H9 (cell line): Measurements from ENCODE around the gene HEXD. TPM values are rescaled to one million over a fixed set of nuclear protein-coding genes. Genes with fewer than 3 reads are reported as not detected.

ENCODE experiments used
- DNase-seq: peaks from one replicate; pipeline ENCODE4 v3.0.0-alpha.2; 2017
- H2AFZ ChIP-seq: one replicate; pipeline ENCODE4 v1.6.1; 2013; ENCODE audit warnings: mild to moderate bottlenecking, low read length, control low read depth, moderate library complexity
- H2AK5ac ChIP-seq: 2 replicates; pipeline ENCODE4 v1.6.1; 2013; ENCODE audit warnings: low read length, control low read depth, mixed read lengths; ENCODE audit not compliant: insufficient read length
- H2BK120ac ChIP-seq: one replicate; pipeline ENCODE4 v1.6.1; 2013; ENCODE audit warnings: low read depth, mild to moderate bottlenecking, low read length, control low read depth, inconsistent platforms; ENCODE audit not compliant: poor library complexity, severe bottlenecking
- H2BK12ac ChIP-seq: 2 replicates; pipeline ENCODE4 v1.6.1; 2013; ENCODE audit warnings: low read length, control low read depth, mixed read lengths, low read depth; ENCODE audit not compliant: insufficient read length
- H2BK15ac ChIP-seq: 2 replicates; pipeline ENCODE4 v1.6.1; 2013; ENCODE audit warnings: low read depth, low read length, control low read depth
- H2BK20ac ChIP-seq: one replicate; pipeline ENCODE4 v1.6.1; 2013; ENCODE audit warnings: low read depth, mild to moderate bottlenecking, low read length, control low read depth, inconsistent platforms; ENCODE audit not compliant: poor library complexity, severe bottlenecking
- H2BK5ac ChIP-seq: 2 replicates; pipeline ENCODE4 v1.6.1; 2013; ENCODE audit warnings: low read length, control low read depth, mixed read lengths; ENCODE audit not compliant: insufficient read length
- H3K14ac ChIP-seq: 2 replicates; pipeline ENCODE4 v1.6.1; 2013; ENCODE audit warnings: low read length, control low read depth; ENCODE audit not compliant: insufficient read depth
- H3K18ac ChIP-seq: 2 replicates; pipeline ENCODE4 v1.6.1; 2013; ENCODE audit warnings: low read depth, mild to moderate bottlenecking, mixed read lengths, low read length, control low read depth; ENCODE audit not compliant: insufficient read length
- H3K23ac ChIP-seq: 2 replicates; pipeline ENCODE4 v1.6.1; 2013; ENCODE audit warnings: low read length, control low read depth, mixed read lengths, low read depth; ENCODE audit not compliant: insufficient read length
- H3K23me2 ChIP-seq: 2 replicates; pipeline ENCODE4 v1.6.1; 2013; ENCODE audit warnings: low read depth, mild to moderate bottlenecking, mixed read lengths, low read length, control low read depth; ENCODE audit not compliant: insufficient read length, poor library complexity, severe bottlenecking
- H3K27ac ChIP-seq: 2 replicates; pipeline ENCODE4 v1.5.1; 2013; ENCODE audit warnings: low read length, control low read depth, mixed read lengths, low read depth; ENCODE audit not compliant: insufficient read length
- H3K27me3 ChIP-seq: 2 replicates; pipeline ENCODE4 v1.6.1; 2013; ENCODE audit warnings: low read length, control low read depth, inconsistent platforms; ENCODE audit not compliant: insufficient read depth
- H3K4ac ChIP-seq: 2 replicates; pipeline ENCODE4 v1.6.1; 2013; ENCODE audit warnings: low read depth, mild to moderate bottlenecking, control low read depth, inconsistent platforms, low read length, moderate library complexity
- H3K4me1 ChIP-seq: 2 replicates; pipeline ENCODE4 v1.6.1; 2013; ENCODE audit warnings: low read length, control low read depth, inconsistent platforms; ENCODE audit not compliant: insufficient read depth
- H3K4me2 ChIP-seq: 2 replicates; pipeline ENCODE4 v1.6.1; 2013; ENCODE audit warnings: low read length, control low read depth, mixed read lengths; ENCODE audit not compliant: insufficient read length, insufficient read depth
- H3K56ac ChIP-seq: 2 replicates; pipeline ENCODE4 v1.6.1; 2013; ENCODE audit warnings: low read depth, mild to moderate bottlenecking, mixed read lengths, low read length, control low read depth; ENCODE audit not compliant: insufficient read length
- H3K79me1 ChIP-seq: 2 replicates; pipeline ENCODE4 v1.6.1; 2013; ENCODE audit warnings: low read depth, mild to moderate bottlenecking, moderate library complexity, low read length, control low read depth, inconsistent platforms; ENCODE audit not compliant: insufficient read depth, poor library complexity, severe bottlenecking
- H3K79me2 ChIP-seq: 2 replicates; pipeline ENCODE4 v1.6.1; 2013; ENCODE audit warnings: low read length, control low read depth, inconsistent platforms; ENCODE audit not compliant: insufficient read depth
- H3K9ac ChIP-seq: 2 replicates; pipeline ENCODE4 v1.6.1; 2013; ENCODE audit warnings: low read length, control low read depth, mixed read lengths; ENCODE audit not compliant: insufficient read length; ENCODE audit errors: extremely low read depth
- H3K9me3 ChIP-seq: one replicate; pipeline ENCODE4 v1.6.1; 2013; ENCODE audit warnings: low read depth, low read length, inconsistent platforms; ENCODE audit not compliant: control insufficient read depth
- H3T11ph ChIP-seq: one replicate; pipeline ENCODE4 v1.6.1; 2013; ENCODE audit warnings: mild to moderate bottlenecking, low read length, control low read depth, inconsistent platforms
- H4K20me1 ChIP-seq: one replicate; pipeline ENCODE4 v1.6.1; 2013; ENCODE audit not compliant: control insufficient read depth, insufficient read length, insufficient read depth
- H4K5ac ChIP-seq: 2 replicates; pipeline ENCODE4 v1.6.1; 2013; ENCODE audit warnings: low read depth, mild to moderate bottlenecking, mixed read lengths, low read length, control low read depth; ENCODE audit not compliant: insufficient read length
- H4K8ac ChIP-seq: replicated peaks from 2 replicates; pipeline ENCODE4 v1.6.1; 2013; ENCODE audit warnings: low read length, control low read depth, mixed read lengths, low read depth; ENCODE audit not compliant: insufficient read length
- H4K91ac ChIP-seq: 2 replicates; pipeline ENCODE4 v1.6.1; 2013; ENCODE audit warnings: low read depth, mild to moderate bottlenecking, moderate library complexity, mixed read lengths, low read length, control low read depth; ENCODE audit not compliant: insufficient read length
- H3K27ac Mint-ChIP-seq, 3 experiments: 2 replicates in 2 of 3; 3 replicates in 1 of 3; pipeline ENCODE4 v1.8.0; 2020 to 2021; ENCODE audit warnings: mixed read lengths in 3 of 3, mild to moderate bottlenecking in 1 of 3, moderate library complexity in 1 of 3
- H3K27me3 Mint-ChIP-seq: 2 replicates; pipeline ENCODE4 v1.8.0; 2021; ENCODE audit warnings: low read depth, mild to moderate bottlenecking, moderate library complexity, mixed read lengths
- H3K36me3 Mint-ChIP-seq, 3 experiments: 2 replicates in 2 of 3; 3 replicates in 1 of 3; pipeline ENCODE4 v1.8.0; 2020 to 2021; ENCODE audit warnings: low read depth in 3 of 3, mixed read lengths in 3 of 3; ENCODE audit not compliant: insufficient read depth in 1 of 3
- H3K4me1 Mint-ChIP-seq, 2 experiments: 2 replicates each; pipeline ENCODE4 v1.8.0; 2020; ENCODE audit warnings: mixed read lengths in 2 of 2
- H3K4me3 Mint-ChIP-seq, 2 experiments: 2 replicates in 1 of 2; 3 replicates in 1 of 2; pipeline ENCODE4 v1.8.0; 2020 to 2021; ENCODE audit warnings: mild to moderate bottlenecking in 2 of 2, mixed read lengths in 2 of 2, moderate library complexity in 1 of 2
- H3K9me3 Mint-ChIP-seq, 2 experiments: 2 replicates in 1 of 2; 3 replicates in 1 of 2; pipeline ENCODE4 v1.8.0; 2020; ENCODE audit warnings: mild to moderate bottlenecking in 2 of 2, mixed read lengths in 2 of 2, moderate library complexity in 1 of 2
- CTCF ChIP-seq: fragments of 200-600 bp; sonication (generic); conservative IDR thresholded peaks from 3 replicates; pipeline ENCODE4 v1.8.0; 2021; ENCODE audit warnings: antibody characterized with exemption, mild to moderate bottlenecking
- WGBS: extraction: QIAGEN DNeasy Blood & Tissue Kit; methylation state at CpG from one replicate; pipeline ENCODE4 v1.1.7; 2013; ENCODE audit warnings: missing lambda C conversion rate, low lambda C conversion rate, mixed read lengths; ENCODE audit not compliant: insufficient read length; ENCODE audit errors: extremely low coverage; 5-methylcytosine and 5-hydroxymethylcytosine counted together
- total RNA-seq: library from RNA; stranded (reverse); gene quantifications from 2 replicates; pipeline ENCODE4 v1.2.1, GENCODE V29; 2021

HEXD gene
- total RNA-seq, 1 experiment from 2014 or later = 23.2 TPM

GRCh38 chr17:82445542-82445941 is 27.4 kb downstream of the HEXD start:
- Histone ChIP-seq H3K18ac (no peak overlapping the region), H3K27me3 (no peaks in the 10 kb centered on the region), H3T11ph (no peak overlapping the region), H3K27ac (no peak overlapping the region), H4K20me1 (no peaks in the 10 kb centered on the region), H2BK20ac (no peak overlapping the region), H2AK5ac (no peak overlapping the region), H2BK5ac (no peak overlapping the region), H3K9me3 (no peaks in the 10 kb centered on the region), H4K8ac (no peak overlapping the region), H2AFZ (no peak overlapping the region), H3K4me1 (no peaks in the 10 kb centered on the region; the same call in 1 of the 2 replicates), H4K5ac (no peak overlapping the region), H2BK120ac (no peak overlapping the region), H3K79me1 (no peaks in the 10 kb centered on the region), H3K23ac (no peak overlapping the region), H2BK15ac (no peak overlapping the region), H4K91ac (no peak overlapping the region), H3K14ac (no peak overlapping the region), H3K79me2 (no peaks in the 10 kb centered on the region), H3K23me2 (no peaks in the 10 kb centered on the region), H3K9ac (no peak overlapping the region), H3K56ac (no peak overlapping the region), H2BK12ac (no peak overlapping the region), H3K4ac (no peak overlapping the region), H3K4me2 (no peak overlapping the region)
- no peak overlapping the region for H3K27ac Mint-ChIP-seq
- H3K36me3 Mint-ChIP-seq = peaks cover 6 to 26% (median 23%) of the 10 kb centered on the region in 3 experiments
- H3K4me1 Mint-ChIP-seq = peaks cover 9 to 26% of the 10 kb centered on the region in 2 experiments
- H3K9me3 Mint-ChIP-seq = no peaks in the 10 kb centered on the region; a peak in 1 of 5 replicates
- DNase-seq = no peak
- H3K27me3 Mint-ChIP-seq = no peaks in the 10 kb centered on the region
- no CpG with 5 or more reads among the region's 13 CpGs for WGBS
- H3K4me3 Mint-ChIP-seq = no peak overlapping the region
- no peak for TF ChIP-seq CTCF
